ENCODE data around the gene PELI2.

The PELI2 gene

DNA sequence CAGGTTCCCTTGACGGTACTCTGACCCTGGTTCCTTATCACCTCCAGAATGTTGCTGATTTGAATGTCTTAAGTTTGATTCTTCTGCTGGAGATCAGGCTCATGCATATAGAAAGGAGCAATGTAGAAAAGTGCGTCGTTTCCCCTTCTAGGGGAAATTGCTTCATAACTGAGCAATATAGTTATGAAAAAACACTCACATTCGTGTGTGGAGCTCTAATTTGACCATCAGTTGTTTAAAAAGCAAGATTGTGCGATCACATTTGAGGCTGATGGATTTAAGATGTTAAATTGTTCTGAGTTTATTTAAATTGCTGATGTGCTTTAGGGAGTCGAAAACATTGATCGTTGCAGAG lies 19.2 kb downstream of the PELI2 start:
- TF ChIP-seq, protein P1, sequence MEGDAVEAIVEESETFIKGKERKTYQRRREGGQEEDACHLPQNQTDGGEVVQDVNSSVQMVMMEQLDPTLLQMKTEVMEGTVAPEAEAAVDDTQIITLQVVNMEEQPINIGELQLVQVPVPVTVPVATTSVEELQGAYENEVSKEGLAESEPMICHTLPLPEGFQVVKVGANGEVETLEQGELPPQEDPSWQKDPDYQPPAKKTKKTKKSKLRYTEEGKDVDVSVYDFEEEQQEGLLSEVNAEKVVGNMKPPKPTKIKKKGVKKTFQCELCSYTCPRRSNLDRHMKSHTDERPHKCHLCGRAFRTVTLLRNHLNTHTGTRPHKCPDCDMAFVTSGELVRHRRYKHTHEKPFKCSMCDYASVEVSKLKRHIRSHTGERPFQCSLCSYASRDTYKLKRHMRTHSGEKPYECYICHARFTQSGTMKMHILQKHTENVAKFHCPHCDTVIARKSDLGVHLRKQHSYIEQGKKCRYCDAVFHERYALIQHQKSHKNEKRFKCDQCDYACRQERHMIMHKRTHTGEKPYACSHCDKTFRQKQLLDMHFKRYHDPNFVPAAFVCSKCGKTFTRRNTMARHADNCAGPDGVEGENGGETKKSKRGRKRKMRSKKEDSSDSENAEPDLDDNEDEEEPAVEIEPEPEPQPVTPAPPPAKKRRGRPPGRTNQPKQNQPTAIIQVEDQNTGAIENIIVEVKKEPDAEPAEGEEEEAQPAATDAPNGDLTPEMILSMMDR (IDR thresholded peaks at IDR 0.05; ENCODE audit: control insufficient read depth, extremely low read depth, insufficient read depth), result no peak
- no peak for DNase-seq (ENCODE audit: low read depth)
- no peak overlapping the region for H3K4me3 ChIP-seq (ENCODE audit: low read depth, low read length)

DNA sequence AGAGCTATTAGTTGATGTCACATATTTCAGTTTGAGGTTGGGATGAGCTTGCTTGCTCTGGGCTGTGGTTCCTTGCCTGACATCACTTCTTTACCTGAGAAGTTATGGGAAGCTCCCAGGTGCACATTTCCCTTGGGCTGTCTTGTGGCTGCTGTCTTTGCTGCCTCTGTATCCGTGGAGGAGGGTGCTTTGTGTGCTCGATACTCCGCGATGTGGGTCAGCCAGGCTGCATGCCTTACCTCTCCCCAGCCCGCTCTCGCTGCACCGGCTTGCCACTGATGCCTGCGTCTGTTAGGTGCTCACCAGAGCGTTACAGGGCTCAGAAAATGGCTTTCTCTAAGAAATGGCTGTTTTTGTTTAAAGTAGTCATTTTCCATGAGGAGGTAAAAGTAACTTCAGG lies 19.6 kb downstream of the PELI2 start:
- no peak for DNase-seq (ENCODE audit: low read depth)
- H3K4me3 ChIP-seq (ENCODE audit: low read depth, low read length), result no peak overlapping the region
- TF ChIP-seq, protein P1 (IDR thresholded peaks at IDR 0.05; ENCODE audit: control insufficient read depth, extremely low read depth, insufficient read depth), result no peak

DNA sequence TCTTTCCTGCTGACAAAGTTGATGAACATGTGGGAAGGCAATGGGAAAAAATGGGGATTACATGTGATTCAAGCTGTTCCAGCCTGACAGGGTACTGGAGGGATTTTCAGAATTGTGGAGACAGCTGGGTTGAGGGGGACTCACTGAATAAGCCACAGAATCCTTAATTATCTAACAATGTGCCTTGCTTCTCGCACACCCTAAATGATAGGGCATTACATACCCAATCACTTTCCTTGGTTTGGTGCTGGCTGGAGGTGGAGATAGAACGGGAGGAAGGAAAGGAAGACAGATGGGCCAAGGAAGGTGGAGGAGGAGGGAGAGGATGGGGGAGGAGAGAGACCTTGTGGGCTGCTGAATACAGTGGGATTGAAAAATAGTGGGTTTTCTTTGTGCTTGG lies 20.7 kb downstream of the PELI2 start:
- TF ChIP-seq, protein P1 (IDR thresholded peaks at IDR 0.05; ENCODE audit: control insufficient read depth, extremely low read depth, insufficient read depth), result no peak
- no peak overlapping the region for H3K4me3 ChIP-seq (ENCODE audit: low read depth, low read length)
- no peak for DNase-seq (ENCODE audit: low read depth)

GRCh38 chr14:56142314-56142713 lies 24.1 kb downstream of the PELI2 start:
- TF ChIP-seq, protein P1 (IDR thresholded peaks at IDR 0.05; ENCODE audit: control insufficient read depth, extremely low read depth, insufficient read depth), result no peak
- DNase-seq (ENCODE audit: low read depth), result no peak
- H3K4me3 ChIP-seq (ENCODE audit: low read depth, low read length), result no peak overlapping the region

DNA sequence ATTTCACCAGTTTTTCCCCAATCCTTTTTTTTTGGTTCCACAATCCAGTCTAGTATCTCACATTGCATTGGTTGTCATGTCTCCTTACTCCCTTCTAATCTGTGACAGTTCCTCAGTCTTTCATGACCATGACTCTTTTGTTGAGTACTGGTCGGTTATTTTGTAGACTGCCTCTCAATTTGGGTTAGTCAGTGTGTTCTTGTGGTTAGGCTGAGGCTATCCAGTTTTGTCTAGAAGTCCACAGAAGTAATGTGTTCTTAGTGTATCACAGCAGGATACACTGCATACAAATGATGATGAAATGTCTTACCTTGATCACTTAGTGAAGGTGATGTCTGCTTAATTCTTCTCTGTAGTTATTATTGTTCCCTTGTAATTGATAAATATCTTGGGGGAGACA lies 24.8 kb downstream of the PELI2 start:
- H3K4me3 ChIP-seq (ENCODE audit: low read depth, low read length), result no peak overlapping the region
- no peak for DNase-seq (ENCODE audit: low read depth)
- TF ChIP-seq, protein P1 (IDR thresholded peaks at IDR 0.05; ENCODE audit: control insufficient read depth, extremely low read depth, insufficient read depth), result no peak

- TF ChIP-seq, protein P1 (IDR thresholded peaks at IDR 0.05; ENCODE audit: control insufficient read depth, extremely low read depth, insufficient read depth), result no peak
- H3K4me3 ChIP-seq (ENCODE audit: low read depth, low read length), result no peak overlapping the region
Observed at GRCh38 chr14:56144176-56144575, 26.0 kb downstream of the PELI2 start.

DNA sequence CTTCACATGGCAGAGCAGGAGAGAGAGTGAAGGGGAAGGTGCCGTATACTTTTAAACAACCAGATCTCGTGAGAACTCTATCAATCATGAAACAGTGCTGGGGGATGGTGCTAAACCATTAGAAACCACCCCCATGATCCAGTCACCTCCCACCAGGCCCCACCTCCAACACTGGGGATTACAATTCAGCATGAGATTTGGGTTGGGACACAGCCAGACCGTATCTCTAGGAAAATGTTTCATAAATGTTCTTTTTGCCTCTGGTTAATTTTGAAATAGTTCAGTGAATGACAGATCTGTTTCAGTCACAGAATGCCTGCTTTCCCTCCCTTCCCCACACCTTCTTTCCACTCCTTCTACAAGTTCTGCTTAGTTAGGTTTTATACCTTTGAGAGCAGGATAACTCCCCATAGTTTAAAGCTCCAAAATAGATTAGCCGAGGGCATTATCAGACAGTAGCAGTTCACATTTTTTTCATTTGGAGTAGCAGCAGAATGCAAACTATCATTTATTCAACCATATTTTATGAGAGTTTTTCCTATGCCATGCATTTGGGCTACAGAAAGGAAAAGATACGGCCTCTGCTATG lies 27.1 kb downstream of the PELI2 start:
- TF ChIP-seq, protein P1 (IDR thresholded peaks at IDR 0.05; ENCODE audit: control insufficient read depth, extremely low read depth, insufficient read depth), result no peak
- no peak for DNase-seq (ENCODE audit: low read depth)
- no peak overlapping the region for H3K4me3 ChIP-seq (ENCODE audit: low read depth, low read length)

More at GRCh38 chr14:56144176-56144575, 26.0 kb downstream of the PELI2 start:
- no peak for DNase-seq (ENCODE audit: low read depth)
